ENCODE data around the gene NIPAL1.

Gene NIPAL1

GRCh38 chr4:48024522-48024921 lies 8.0 kb downstream of the NIPAL1 start:
- no peak for DNase-seq (ENCODE audit: low read depth)
- no peak overlapping the region for H3K4me3 ChIP-seq (ENCODE audit: low read depth, low read length)
- TF ChIP-seq CTCF (IDR thresholded peaks at IDR 0.05; ENCODE audit: low read depth, low read length, missing control alignments): no peak

- no peak overlapping the region for H3K4me3 ChIP-seq (ENCODE audit: low read depth, low read length)
- no peak for TF ChIP-seq CTCF (IDR thresholded peaks at IDR 0.05; ENCODE audit: low read depth, low read length, missing control alignments)
- DNase-seq (ENCODE audit: low read depth): no peak
Observed at GRCh38 chr4:48025005-48025404, 8.4 kb downstream of the NIPAL1 start.

GRCh38 chr4:48027653-48028052 lies 11.1 kb downstream of the NIPAL1 start:
- TF ChIP-seq CTCF (IDR thresholded peaks at IDR 0.05; ENCODE audit: low read depth, low read length, missing control alignments): no peak
- DNase-seq (ENCODE audit: low read depth): no peak
- no peak overlapping the region for H3K4me3 ChIP-seq (ENCODE audit: low read depth, low read length)

GRCh38 chr4:48028696-48029095 lies 12.1 kb downstream of the NIPAL1 start:
- DNase-seq (ENCODE audit: low read depth): no peak
- TF ChIP-seq CTCF (IDR thresholded peaks at IDR 0.05; ENCODE audit: low read depth, low read length, missing control alignments): no peak
- no peak overlapping the region for H3K4me3 ChIP-seq (ENCODE audit: low read depth, low read length)

GRCh38 chr4:48030470-48030869 lies 13.9 kb downstream of the NIPAL1 start:
- H3K4me3 ChIP-seq (ENCODE audit: low read depth, low read length): no peak overlapping the region
- no peak for TF ChIP-seq CTCF (IDR thresholded peaks at IDR 0.05; ENCODE audit: low read depth, low read length, missing control alignments)
- DNase-seq (ENCODE audit: low read depth): no peak

GRCh38 chr4:48031802-48032525 lies 15.4 kb downstream of the NIPAL1 start:
- no peak overlapping the region for H3K4me3 ChIP-seq (ENCODE audit: low read depth, low read length)
- DNase-seq (ENCODE audit: low read depth): no peak
- TF ChIP-seq CTCF (IDR thresholded peaks at IDR 0.05; ENCODE audit: low read depth, low read length, missing control alignments): no peak

GRCh38 chr4:48032721-48033120 lies 16.1 kb downstream of the NIPAL1 start:
- H3K4me3 ChIP-seq (ENCODE audit: low read depth, low read length): no peak overlapping the region
- no peak for TF ChIP-seq CTCF (IDR thresholded peaks at IDR 0.05; ENCODE audit: low read depth, low read length, missing control alignments)
- DNase-seq (ENCODE audit: low read depth): no peak
